ENCODE results near the gene TPI1.
"Not testable (repeated sequence)": the region's sequence is repeated elsewhere in the genome, so short reads cannot be mapped to it uniquely, and the experiment has no call there.

TPI1 gene

DNA sequence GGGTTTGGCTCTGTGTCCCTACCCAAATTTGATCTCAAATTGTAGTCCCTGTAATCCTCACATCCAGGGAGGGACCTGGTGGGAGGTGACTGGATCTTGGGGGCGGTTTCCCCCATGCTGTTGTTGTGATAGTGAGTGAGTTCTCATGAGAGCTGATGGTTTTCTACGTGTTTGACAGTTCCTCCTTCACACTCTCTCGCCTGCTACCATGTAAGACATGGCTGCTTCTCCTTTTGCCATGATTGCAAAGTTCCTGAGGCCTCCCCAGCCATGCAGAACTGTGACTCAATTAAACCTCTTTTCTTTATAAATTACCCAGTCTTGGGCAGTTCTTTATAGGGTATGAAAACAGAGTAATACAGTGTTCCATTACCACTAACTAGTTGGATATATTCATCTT, 27.0 kb downstream of the TPI1 start:
- DNase-seq: no peak

DNA sequence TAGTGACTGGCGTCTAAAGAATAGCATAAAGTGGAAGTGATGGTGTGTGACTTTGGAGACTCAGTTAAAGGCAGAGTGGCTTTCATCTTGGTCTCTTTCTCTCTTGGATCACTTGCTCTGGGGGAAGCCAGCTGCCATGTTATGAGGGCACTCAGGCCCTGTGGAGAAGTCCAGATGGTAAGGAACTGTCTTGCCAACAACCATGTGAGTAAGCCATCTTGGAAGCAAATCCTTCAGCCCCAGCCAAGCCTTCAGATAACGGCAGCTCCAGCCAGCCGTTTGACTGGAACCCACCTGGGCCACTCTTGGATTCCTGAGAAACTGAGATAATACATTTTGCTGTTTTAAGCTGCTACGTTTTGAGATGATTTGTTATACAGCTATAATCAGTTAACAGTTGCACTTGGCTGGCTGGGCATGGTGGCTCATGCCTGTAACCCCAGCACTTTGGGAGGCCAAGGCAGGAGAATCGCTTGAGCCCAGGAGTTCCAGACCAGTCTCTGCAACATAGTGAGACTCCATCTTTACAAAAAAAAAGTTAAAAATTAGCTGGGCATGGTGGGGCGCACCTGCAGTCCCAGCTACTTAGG, 29.6 kb downstream of the TPI1 start:
- no peak for DNase-seq

DNA sequence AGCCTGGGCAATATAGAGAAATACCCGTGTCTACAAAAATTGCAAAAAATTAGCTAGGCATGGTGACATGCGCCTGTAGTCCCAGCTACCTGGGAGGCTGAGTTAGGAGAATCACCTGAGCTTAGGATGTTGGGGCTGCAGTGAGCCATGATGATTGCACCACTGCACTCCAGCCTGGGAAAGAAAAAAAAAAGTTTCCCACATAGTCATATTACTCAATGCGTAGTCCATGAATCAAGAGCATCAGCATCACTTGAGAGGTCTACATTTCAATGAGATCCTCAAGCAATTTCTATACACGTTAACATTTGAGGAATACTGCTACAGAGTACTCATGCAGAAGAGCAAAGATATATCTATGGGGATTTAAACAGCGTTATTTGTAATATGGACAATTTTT, 32.1 kb downstream of the TPI1 start:
- DNase-seq: no peak

DNA sequence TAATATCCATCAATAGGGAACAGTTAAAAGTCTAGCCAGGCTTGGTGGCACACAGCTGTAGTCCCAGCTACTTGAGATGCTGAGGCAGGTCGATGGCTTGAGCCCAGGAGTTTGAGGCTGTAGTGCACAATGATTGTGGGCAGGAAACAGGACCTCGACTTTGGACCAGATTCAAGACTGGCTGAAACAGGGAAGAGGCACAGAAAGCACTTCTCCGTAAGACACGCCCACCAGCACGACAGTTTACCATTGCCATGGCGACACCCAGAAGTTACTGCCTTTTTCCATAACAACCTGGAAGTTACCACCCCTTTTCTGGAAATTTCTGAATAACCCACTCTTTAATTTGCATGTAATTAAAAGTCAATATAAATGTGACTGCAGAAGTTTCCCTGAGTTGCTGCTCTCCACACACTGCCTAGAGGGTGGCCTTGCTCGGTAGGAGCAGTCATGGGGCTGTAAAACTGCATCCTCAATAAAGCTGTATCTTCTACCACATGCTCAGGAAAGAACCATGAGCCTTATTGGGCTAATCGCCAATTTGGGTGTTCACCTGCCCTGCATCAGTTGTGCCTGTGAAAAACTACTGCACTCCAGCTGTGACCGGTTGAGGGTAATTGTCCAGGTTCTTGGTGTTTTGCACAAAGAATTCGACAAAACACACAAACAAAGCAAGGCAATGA, 32.6 kb downstream of the TPI1 start:
- DNase-seq: peak; percentile 12

DNA sequence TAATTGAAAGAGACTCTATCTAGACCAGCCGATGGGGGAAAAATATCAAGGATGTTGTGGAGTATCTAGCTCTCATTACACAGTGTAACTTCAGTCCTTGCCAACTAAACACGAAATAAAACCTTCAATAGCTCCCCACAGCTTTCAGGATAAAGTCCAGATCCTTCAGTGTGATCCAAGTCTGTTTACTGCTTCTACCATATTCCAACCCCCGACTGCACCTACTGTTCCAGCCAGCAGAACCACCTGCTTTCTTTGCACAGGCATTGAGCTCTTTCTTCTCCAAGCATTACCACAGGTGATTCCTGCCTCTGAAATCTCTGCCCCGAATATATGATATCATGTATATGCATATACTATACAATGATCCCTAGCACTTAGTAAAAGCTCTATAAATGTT, 35.1 kb downstream of the TPI1 start:
- no peak for DNase-seq

DNA sequence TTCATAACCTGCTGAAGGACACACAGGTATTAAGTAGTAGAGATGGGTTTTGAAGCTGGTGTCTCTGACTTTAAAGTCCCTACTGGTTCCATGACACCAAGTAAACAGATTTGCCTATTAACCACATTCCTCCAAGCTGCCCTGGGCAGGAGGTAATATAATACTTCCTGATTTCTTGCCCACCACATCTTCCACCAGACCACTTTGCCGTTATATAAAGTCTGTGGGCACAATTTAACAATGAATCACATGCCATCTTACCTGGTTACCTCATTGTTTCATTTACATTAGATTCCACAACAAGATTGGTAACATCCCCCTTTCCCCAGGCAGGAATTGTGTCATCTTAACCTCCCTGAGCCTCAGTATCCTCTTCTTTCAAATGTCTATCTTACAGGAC, 36.4 kb downstream of the TPI1 start:
- DNase-seq: no peak

DNA sequence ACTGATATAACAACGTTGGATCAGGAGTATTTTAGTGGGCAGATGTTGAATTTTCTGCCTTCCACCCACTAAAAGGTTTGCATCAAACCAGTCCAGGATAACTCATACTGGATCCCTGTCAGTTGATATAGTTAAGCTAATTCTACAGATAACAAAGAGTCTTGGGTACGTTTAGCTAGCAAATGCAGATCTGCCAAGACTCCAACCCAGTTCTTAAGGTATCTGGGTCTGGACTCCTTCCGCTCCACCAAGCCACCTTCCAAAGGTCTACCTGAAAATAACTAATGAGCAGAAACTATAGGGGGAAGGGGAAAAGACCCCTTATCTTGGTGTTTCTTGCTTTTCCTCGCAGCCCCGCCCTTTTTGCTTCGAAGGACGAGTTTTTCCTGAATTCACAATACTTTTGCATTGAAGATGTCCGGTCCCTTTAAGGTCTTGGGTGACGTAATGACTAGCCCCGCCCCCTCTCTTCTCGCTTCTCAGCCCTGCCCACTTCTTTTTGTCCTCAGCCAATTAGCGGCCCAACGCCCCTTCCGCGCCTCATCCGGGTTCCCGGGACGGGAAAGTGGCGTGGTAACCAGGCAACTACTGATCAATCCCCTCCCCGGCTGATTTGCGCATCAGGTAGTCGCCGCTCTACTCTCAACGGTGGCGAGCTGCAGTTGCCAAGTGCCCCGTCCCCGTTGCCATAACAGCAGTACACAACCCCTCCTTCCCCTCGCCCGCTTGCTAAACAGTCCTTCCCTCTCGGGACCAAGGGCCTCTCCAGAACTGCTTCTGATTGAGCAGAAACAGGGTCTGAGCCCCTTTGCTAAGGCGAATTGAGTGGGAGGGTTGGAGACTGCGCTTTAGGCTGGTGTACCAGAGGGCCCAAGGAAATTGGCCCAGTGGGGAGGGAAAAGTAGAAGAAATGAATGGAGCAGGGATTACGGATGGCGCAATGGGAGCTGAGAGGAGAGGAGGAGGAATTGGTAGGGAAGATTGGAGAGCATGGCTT, 37.2 kb downstream of the TPI1 start, which contains the start of gene LRRC23:
LRRC23 (plus strand) TSS at position 543 of the 997 bp plus-strand sequence. CDS start 812 bp downstream, outside the sequence.
- peak; percentile 96 for DNase-seq

DNA sequence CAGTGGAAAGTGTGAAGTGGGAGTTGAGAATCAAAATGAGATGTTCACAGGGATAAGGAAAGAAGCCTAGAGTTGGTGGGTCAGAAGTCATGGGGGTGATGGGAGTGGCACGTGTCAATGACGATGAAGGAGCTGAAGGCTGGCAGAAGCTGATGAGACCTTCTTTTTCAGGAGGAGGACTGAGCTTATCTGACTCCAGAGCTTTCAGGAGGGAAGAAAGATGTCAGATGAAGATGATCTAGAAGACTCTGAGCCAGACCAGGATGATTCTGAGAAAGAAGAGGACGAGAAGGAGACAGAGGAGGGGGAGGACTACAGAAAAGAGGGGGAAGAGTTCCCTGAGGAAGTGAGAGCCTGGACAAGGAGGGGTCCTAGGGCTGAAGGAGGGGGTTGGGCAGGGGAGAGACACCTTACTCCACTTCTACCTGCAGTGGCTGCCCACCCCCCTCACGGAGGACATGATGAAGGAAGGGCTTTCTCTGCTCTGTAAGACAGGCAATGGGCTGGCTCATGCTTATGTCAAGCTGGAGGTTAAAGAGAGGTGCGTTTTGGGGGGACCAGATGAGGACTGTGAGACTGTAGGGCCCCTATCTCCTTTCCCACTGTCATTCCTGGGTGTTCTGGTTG, 38.2 kb downstream of the TPI1 start:
- no peak for DNase-seq

DNA sequence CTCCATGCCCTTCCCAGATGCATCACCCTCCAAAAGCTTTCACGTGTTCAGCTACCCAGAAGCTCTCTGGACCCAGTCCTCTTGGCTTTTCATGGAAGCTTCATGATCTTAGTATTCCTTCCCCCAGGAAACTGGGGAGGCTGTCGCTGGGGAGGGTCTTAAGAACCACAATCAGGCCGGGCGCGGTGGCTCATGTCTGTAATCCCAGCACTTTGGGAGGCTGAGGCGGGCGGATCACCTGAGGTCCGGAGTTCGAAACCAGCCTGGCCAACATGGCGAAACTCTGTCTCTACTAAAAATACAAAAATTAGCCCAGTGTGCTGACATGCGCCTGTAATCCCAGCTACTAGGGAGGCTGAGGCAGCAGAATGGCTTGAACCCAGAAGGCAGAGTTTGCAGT, 40.8 kb downstream of the TPI1 start:
- DNase-seq: not testable (repeated sequence)

DNA sequence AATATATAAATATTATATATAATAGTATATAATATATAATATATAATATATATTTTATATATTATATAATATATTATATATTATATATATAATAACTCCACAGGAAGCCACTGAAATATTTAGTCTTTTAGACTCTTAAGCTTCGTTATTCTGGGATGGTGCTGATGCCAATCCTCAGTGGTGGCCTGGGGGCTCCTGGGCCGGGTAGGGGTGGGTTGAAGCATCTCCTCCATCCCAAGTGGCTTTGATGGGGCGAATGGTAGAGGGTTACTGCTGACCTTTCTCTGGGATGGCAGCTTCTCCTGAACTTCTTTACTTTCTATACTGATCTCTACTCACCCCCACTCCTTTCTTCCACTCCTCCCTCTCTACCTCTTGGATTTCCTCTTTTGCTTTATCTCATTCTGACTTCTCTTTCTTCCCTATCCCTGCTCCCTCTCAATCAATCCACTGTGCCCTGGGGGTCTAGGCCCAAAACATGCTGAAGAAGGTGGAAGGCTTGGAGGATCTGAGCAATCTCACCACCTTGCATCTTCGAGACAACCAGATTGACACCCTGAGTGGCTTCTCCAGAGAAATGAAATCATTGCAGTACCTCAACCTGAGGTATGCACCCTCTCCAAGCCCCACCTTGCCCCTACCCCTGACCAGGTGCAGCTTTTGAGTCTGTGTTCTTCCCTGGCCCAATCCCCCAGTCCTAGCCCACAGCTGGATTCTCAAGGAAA, 42.3 kb downstream of the TPI1 start:
- no peak for DNase-seq

DNA sequence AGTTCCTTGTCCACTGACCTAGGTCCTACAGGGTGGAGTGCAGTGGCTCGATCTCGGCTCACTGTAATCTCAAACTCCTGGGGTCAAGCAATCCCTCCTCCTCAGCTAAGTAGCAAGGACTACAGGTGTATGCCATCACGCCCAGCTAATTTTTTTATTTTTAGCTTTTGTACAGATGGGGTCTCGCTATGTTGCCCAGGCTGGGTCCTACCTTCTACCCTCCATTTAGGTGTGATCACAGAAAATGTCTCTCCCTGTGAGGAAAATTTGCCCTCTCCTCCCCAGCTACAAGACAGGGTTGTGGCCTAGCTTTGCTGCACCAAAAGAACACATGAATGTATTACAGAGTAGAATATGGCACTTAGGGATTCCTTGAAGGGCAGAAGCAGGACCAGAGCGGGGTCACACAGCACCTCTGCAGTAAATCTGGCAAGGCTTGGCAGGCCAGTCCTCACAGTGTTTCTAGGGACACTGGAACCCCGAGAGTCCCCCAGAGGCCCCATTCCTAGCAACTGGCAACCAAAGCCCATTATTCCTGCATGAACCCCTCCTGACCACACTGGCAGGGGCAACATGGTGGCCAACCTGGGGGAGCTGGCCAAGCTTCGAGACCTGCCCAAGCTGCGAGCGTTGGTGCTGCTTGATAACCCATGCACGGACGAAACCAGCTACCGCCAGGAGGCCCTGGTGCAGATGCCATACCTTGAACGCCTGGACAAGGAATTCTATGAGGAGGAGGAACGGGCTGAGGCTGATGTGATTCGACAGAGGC, 45.0 kb downstream of the TPI1 start:
- DNase-seq: no peak

DNA sequence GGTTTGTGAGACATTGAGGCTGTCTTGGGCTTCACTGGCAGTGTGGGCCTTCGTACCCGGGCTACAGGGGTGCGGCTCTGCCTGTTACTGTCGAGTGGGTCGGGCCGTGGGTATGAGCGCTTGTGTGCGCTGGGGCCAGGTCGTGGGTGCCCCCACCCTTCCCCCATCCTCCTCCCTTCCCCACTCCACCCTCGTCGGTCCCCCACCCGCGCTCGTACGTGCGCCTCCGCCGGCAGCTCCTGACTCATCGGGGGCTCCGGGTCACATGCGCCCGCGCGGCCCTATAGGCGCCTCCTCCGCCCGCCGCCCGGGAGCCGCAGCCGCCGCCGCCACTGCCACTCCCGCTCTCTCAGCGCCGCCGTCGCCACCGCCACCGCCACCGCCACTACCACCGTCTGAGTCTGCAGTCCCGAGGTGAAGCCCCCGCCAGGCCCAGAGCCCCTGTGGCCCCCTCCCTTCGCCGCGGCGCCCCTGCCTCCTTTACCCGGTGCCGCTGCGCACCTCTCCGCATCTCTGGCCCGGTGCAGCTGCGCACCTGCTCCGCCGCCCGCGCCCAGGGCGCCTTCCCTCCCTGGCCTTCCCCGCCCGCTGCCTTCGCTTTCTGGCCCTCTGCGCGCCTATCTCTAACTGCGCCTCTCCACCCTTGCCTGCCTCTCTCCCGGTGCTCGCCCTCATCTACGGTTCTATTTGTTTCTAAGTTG, 47.1 kb downstream of the TPI1 start, which contains the start of gene ENO2:
ENO2 (plus strand) TSS at position 335 of the 701 bp plus-strand sequence. CDS start 1,253 bp downstream, outside the sequence.
- peak; percentile 67 for DNase-seq

DNA sequence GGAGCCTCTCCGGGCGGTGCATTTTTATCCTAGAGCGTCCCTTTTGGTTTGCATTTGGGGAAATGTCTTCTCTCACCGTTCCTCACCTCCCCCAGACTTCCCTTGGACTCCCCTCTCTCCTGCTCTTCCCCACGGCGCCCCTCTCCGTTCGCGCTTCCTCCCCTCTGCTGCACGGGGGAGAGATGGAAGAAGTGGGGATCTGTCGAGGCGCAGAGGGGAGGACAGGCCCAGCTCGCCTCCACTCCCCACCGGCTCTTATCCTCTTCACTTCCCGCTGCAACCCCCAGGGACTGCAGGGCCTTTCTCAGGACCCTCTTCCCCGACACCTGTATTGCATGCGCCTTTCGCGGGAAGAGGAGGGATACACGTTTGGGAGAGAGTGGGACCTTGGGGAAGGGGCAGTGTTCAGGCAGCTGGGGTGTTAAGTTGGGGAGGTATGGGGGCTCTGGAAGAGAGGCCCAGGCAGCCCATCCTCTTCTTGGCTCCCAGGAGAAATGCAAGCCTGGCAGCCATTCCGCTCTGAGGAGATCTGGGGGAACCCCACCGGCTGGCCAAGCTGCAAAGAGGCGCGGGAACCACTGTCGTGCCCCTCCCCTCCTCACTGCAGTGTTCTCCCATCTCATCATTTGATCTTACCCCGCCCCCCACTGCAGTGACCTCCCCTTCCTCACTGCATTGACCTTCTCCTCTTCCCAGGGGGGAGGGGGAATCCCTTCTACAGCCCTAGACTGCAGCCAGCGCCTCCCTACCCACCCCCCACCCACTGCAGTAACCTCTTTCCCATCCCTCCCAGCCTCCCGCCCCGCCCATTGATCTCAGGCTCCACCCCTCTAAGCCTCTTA, 47.8 kb downstream of the TPI1 start:
- DNase-seq: peak; percentile 20

DNA sequence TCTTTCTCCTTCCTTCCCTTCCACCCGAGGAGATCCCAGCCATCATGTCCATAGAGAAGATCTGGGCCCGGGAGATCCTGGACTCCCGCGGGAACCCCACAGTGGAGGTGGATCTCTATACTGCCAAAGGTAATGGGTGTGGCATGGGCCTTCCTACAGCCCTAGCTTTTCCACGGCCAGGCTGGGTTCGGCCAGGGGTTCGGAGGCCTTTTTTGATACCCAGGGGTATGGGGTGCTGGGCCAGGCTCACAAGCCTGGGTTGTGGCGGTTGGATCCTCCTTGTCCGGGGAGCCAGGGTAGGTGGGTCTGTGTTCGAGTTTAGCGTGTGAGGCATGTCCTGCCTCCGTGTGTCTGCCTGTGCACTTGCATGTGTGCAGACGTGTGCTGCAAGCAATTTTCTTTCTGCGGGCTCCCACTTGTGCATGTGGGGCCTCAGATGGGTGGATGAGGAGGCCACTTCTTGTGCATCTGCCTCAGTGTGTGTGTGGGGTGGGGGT, 48.5 kb downstream of the TPI1 start:
- DNase-seq: no peak

DNA sequence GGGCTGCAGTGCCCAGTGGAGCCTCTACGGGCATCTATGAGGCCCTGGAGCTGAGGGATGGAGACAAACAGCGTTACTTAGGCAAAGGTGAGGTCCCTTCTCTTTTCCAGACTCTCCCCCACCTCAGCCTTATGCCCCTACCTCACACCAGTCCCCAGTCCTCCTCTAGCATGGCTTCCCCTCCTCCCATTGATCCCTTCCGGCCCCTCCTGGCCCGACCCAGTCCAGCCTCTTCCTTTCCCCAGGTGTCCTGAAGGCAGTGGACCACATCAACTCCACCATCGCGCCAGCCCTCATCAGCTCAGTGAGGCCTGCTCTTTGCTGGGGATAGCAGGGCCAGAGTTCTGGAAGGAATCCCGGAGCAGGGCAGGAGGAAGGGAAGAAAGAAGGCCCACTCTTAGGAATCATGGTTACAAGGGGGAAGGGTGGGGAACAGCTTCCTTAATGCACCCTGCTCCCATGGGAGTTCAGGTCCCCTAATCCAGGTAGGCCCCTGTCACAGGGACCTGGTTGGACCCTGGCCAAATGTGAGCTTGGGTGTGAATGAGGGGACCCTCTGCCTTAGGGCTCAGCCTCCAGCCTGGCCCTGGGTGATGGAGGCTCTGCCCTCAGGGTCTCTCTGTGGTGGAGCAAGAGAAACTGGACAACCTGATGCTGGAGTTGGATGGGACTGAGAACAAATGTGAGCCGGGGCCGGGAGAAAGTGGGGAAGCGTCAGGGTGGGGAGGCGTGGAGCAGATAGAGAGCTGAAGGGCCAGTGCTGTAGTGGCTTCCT, 49.3 kb downstream of the TPI1 start:
- DNase-seq: no peak

DNA sequence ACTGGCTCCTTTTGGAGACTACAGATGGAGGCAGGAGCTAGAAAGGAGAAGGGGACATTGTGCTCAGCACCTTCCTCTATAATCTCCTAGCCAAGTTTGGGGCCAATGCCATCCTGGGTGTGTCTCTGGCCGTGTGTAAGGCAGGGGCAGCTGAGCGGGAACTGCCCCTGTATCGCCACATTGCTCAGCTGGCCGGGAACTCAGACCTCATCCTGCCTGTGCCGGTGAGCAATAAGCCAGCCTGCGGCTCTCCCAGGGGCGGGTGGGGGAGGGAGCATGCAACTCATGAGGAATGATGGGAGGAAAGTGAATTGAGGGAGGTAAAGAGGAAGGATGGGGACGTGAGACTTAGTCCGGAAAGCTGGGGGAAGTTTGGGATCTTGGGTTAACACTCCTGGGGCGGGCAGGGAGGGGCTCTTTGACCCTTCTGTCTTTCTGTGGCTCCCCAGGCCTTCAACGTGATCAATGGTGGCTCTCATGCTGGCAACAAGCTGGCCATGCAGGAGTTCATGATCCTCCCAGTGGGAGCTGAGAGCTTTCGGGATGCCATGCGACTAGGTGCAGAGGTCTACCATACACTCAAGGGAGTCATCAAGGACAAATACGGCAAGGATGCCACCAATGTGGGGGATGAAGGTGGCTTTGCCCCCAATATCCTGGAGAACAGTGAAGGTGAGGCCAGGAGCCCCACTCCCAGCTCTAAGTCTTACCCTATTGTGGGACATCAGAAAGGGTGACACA, 50.3 kb downstream of the TPI1 start:
- peak; percentile 54 for DNase-seq

DNA sequence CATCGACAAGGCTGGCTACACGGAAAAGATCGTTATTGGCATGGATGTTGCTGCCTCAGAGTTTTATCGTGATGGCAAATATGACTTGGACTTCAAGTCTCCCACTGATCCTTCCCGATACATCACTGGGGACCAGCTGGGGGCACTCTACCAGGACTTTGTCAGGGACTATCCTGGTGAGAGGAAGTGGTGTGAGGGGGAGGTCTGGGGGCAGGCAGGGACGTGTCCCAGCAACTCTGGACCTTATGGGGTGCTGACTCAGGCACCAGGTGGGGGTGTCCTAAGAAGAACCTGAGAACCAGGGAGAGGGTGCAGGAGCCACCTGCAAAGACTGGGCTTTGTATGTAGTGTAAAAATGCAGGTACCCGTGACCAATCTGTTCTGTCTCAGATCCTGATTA, 52.3 kb downstream of the TPI1 start:
- no peak for DNase-seq
